ENCODE data around the gene AMN. TPM values are rescaled to one million over a fixed set of nuclear protein-coding genes. Genes with fewer than 3 reads are reported as not detected.

AMN gene
- total and polyA plus RNA-seq, 9 of the 15 experiments (the other 6 are each of a cell fraction or from before 2014, with no cell fraction given) = 0.04 to 0.14 TPM; not detected in 7

DNA sequence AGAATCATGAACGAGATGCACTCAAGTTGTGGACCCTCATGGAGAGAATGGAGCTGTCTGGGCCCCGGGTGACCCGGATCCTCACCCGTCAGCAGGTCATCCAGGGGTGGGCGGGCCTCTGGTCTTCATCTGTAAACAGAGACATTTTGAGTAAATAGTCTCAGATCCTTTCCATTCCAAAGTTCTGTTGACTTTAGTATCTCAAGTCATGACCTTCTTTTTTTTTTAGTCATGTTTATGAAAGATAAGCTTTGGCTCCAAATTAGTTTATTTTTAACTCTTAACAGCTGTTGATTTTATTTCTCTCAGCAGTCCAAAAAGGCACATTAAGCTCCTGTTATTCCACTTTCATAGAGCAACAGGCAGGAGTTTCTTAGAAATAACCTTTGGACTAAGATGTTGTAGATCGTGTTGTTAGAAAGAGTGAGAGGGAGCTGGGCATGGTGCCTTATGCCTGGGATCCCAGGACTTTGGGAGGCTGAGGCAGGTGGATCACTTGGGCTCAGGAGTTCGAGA is 48.9 kb upstream of the AMN start:
- Histone ChIP-seq H3K36me3 (ENCODE audit: control insufficient read depth, insufficient read depth, low read length) (peaks cover 49% of the 10 kb centered on the region), H3K4me1 (replicated peaks in 1 of 2; ENCODE audit: control insufficient read depth in 2 of 2, insufficient read depth in 2 of 2, low read length in 2 of 2) (peaks cover 0 to 3% of the 10 kb centered on the region in 2 experiments; a peak in 2 of 5 replicates), H3K27me3 (ENCODE audit: control insufficient read depth in 2 of 2, insufficient read depth in 2 of 2, low read length in 2 of 2) (no peaks in the 10 kb centered on the region), H3K79me2 (ENCODE audit: control insufficient read depth, insufficient read depth, low read length) (no peaks in the 10 kb centered on the region), H4K20me1 (replicated peaks; ENCODE audit: control insufficient read depth, insufficient read depth, low read length) (no peaks in the 10 kb centered on the region), H3K9ac (ENCODE audit: insufficient read depth in 1 of 2, low read depth in 2 of 2, low read length in 2 of 2) (no peak overlapping the region; a peak in 1 of 4 replicates), H3K27ac (ENCODE audit: extremely low read depth, low read depth, low read length) (no peak overlapping the region), H2AFZ (ENCODE audit: low read depth, low read length) (no peak overlapping the region), H3K4me2 (ENCODE audit: insufficient read depth, low read length) (no peak overlapping the region), H3K9me1 (ENCODE audit: control insufficient read depth, insufficient read depth, low read length) (no peaks in the 10 kb centered on the region), H3K9me3 (replicated peaks; ENCODE audit: control insufficient read depth, insufficient read depth, low read depth, low read length) (no peaks in the 10 kb centered on the region), H3K4me3 (no peak overlapping the region)
- DNase-seq (ENCODE audit: extremely low read depth in 1 of 4, low spot score in 3 of 4) (no peak), FAIRE-seq (no peak), ATAC-seq (no peak)
- ChIA-PET CTCF (ENCODE audit: low intra/inter-chr PET ratio) (no interaction called here), POLR2A (interaction anchor here (0.9 kb wide), 1 partner anchor 28 kb away, joined by 3 read pairs; no protein-coding TSS in a partner anchor)
- BruUV-seq (replicated peaks) = no TSS peak
- in situ Hi-C loops (cut with MboI) (no loop called here), intact Hi-C loops (cut with micrococcal nuclease) (no loop called here)
- 59% methylated on average over 5 of the region's 7 CpGs for WGBS (ENCODE audit: insufficient coverage, low coverage, missing lambda C conversion rate)
- 0 out of 2 replicates have a peak, but pooled peaks have one; percentile 8 for TF ChIP-seq TAL1 (IDR thresholded peaks at IDR 0.05)
- no peak for TF ChIP-seq RAD51 (IDR thresholded peaks at IDR 0.05; ENCODE audit: borderline replicate concordance, low read depth)

DNA sequence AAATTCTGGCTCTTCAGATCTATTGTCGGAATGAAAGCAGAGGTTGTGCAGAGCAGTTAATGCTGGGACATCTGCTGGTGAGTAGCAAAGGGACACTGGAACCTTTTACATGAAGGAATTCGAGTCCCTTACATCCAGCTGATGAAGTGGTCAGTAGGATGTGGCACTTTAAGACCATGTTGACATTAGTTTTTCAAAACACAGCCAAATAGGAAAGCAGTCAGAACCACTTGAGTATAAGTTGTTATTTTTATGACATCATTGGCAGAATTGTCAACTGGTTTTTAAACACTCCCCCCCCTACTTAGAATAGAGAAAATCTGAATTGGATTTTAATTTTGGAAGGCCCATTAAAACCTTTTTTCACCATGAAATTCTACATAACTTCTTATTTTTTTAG is 46.8 kb upstream of the AMN start:
- ChIA-PET POLR2A (no interaction called here), CTCF (ENCODE audit: low intra/inter-chr PET ratio) (no interaction called here)
- Histone ChIP-seq H3K4me3 (no peak overlapping the region), H3K9me3 (replicated peaks; ENCODE audit: control insufficient read depth, insufficient read depth, low read depth, low read length) (no peaks in the 10 kb centered on the region), H3K9me1 (ENCODE audit: control insufficient read depth, insufficient read depth, low read length) (no peaks in the 10 kb centered on the region), H2AFZ (ENCODE audit: low read depth, low read length) (no peak overlapping the region), H3K27ac (ENCODE audit: extremely low read depth, low read depth, low read length) (no peak overlapping the region), H4K20me1 (replicated peaks; ENCODE audit: control insufficient read depth, insufficient read depth, low read length) (no peaks in the 10 kb centered on the region), H3K4me1 (replicated peaks in 1 of 2; ENCODE audit: control insufficient read depth in 2 of 2, insufficient read depth in 2 of 2, low read length in 2 of 2) (peaks cover 0 to 3% of the 10 kb centered on the region in 2 experiments; a peak in 2 of 5 replicates), H3K36me3 (ENCODE audit: control insufficient read depth, insufficient read depth, low read length) (peaks cover 52% of the 10 kb centered on the region), H3K27me3 (ENCODE audit: control insufficient read depth in 2 of 2, insufficient read depth in 2 of 2, low read length in 2 of 2) (no peaks in the 10 kb centered on the region), H3K9ac (ENCODE audit: insufficient read depth in 1 of 2, low read depth in 2 of 2, low read length in 2 of 2) (no peak overlapping the region), H3K79me2 (ENCODE audit: control insufficient read depth, insufficient read depth, low read length) (no peaks in the 10 kb centered on the region), H3K4me2 (ENCODE audit: insufficient read depth, low read length) (no peak overlapping the region)
- WGBS (ENCODE audit: insufficient coverage, low coverage, missing lambda C conversion rate) = 92% methylated on average over 2 of the region's 2 CpGs
- in situ Hi-C loops (cut with MboI) = no loop called here
- ATAC-seq (no peak), DNase-seq (ENCODE audit: extremely low read depth in 1 of 4, low spot score in 3 of 4) (no peak), FAIRE-seq (no peak)
- BruUV-seq (replicated peaks) = no TSS peak
- intact Hi-C loops (cut with micrococcal nuclease) = no loop called here
- TF ChIP-seq POLR3G (IDR thresholded peaks at IDR 0.05; ENCODE audit: extremely low read depth, insufficient read length, insufficient replicate concordance) = no peak
- no peak for TF ChIP-seq ZNF589 (CRISPR knock-in tag; IDR thresholded peaks at IDR 0.05; ENCODE audit: low read depth)
- TF ChIP-seq ZNF311 (CRISPR knock-in tag; IDR thresholded peaks at IDR 0.05) = no peak
- TF ChIP-seq RBM15 (IDR thresholded peaks at IDR 0.05; ENCODE audit: insufficient read depth, low read length) = no peak
- TF ChIP-seq, protein P1, sequence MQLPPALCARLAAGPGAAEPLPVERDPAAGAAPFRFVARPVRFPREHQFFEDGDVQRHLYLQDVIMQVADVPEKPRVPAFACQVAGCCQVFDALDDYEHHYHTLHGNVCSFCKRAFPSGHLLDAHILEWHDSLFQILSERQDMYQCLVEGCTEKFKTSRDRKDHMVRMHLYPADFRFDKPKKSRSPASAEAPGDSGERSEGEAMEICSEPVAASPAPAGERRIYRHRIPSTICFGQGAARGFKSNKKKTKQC (CRISPR knock-in tag; IDR thresholded peaks at IDR 0.05) = no peak
- TF ChIP-seq ZNF316 (IDR thresholded peaks at IDR 0.05) = no peak
- TF ChIP-seq ZNF347 (CRISPR knock-in tag; IDR thresholded peaks at IDR 0.05; ENCODE audit: low read depth) = no peak
- no peak for TF ChIP-seq POLR3A (IDR thresholded peaks at IDR 0.05; ENCODE audit: borderline replicate concordance, extremely low read depth, insufficient read depth, insufficient read length)
- no peak for TF ChIP-seq GATA2 (CRISPR knock-in tag; IDR thresholded peaks at IDR 0.05)
- no peak for TF ChIP-seq ZNF354B (CRISPR knock-in tag; IDR thresholded peaks at IDR 0.05)
- TF ChIP-seq, protein P2, sequence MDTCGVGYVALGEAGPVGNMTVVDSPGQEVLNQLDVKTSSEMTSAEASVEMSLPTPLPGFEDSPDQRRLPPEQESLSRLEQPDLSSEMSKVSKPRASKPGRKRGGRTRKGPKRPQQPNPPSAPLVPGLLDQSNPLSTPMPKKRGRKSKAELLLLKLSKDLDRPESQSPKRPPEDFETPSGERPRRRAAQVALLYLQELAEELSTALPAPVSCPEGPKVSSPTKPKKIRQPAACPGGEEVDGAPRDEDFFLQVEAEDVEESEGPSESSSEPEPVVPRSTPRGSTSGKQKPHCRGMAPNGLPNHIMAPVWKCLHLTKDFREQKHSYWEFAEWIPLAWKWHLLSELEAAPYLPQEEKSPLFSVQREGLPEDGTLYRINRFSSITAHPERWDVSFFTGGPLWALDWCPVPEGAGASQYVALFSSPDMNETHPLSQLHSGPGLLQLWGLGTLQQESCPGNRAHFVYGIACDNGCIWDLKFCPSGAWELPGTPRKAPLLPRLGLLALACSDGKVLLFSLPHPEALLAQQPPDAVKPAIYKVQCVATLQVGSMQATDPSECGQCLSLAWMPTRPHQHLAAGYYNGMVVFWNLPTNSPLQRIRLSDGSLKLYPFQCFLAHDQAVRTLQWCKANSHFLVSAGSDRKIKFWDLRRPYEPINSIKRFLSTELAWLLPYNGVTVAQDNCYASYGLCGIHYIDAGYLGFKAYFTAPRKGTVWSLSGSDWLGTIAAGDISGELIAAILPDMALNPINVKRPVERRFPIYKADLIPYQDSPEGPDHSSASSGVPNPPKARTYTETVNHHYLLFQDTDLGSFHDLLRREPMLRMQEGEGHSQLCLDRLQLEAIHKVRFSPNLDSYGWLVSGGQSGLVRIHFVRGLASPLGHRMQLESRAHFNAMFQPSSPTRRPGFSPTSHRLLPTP (IDR thresholded peaks at IDR 0.05; ENCODE audit: borderline replicate concordance, extremely low read depth, insufficient read length) = no peak
- TF ChIP-seq ZNF408 (CRISPR knock-in tag; IDR thresholded peaks at IDR 0.05; ENCODE audit: low read depth) = no peak
